A673 (cell line): ENCODE data around the gene SSX3.
"Not testable (repeated sequence)": the region's sequence is repeated elsewhere in the genome, so short reads cannot be mapped to it uniquely, and the experiment has no call there.

Source experiments
- EZH2 ChIP-seq: fragments of 200-600 bp; sonication (generic); IDR thresholded peaks from 2 replicates; pipeline ENCODE4 v1.6.1; 2017; ENCODE audit warnings: borderline replicate concordance, low read depth, mild to moderate bottlenecking, mixed read lengths, antibody characterized with exemption, low read length; ENCODE audit not compliant: poor library complexity, severe bottlenecking
- TF ChIP-seq, protein P1 (sequence below): fragments of 300-800, 200-600 bp; sonication (generic); conservative IDR thresholded peaks from 2 replicates; pipeline ENCODE4 v1.5.1; 2017; ENCODE audit warnings: low read depth, mild to moderate bottlenecking, antibody characterized with exemption, low read length, moderate library complexity, mixed read lengths

DNA sequence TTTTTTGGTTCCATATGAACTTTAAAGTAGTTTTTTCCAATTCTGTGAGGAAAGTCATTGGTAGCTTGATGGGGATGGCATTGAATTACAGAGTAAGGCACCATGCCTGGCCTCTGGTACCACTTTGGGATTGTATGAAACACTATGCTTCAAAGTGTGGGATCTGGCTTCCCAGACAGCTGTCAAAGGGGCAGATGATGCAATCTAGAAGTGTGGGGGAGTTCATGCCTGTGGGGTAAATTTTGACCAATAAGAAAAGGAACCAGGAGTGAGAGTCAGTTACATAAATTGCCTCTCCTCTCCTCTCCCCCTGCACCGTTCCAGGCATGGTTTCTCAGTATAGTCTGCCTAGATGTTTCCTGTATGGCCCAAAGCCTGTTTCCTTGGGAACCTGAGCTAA, 41.3 kb upstream of the SSX3 start:
- TF ChIP-seq, protein P1, sequence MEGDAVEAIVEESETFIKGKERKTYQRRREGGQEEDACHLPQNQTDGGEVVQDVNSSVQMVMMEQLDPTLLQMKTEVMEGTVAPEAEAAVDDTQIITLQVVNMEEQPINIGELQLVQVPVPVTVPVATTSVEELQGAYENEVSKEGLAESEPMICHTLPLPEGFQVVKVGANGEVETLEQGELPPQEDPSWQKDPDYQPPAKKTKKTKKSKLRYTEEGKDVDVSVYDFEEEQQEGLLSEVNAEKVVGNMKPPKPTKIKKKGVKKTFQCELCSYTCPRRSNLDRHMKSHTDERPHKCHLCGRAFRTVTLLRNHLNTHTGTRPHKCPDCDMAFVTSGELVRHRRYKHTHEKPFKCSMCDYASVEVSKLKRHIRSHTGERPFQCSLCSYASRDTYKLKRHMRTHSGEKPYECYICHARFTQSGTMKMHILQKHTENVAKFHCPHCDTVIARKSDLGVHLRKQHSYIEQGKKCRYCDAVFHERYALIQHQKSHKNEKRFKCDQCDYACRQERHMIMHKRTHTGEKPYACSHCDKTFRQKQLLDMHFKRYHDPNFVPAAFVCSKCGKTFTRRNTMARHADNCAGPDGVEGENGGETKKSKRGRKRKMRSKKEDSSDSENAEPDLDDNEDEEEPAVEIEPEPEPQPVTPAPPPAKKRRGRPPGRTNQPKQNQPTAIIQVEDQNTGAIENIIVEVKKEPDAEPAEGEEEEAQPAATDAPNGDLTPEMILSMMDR: not testable (repeated sequence)
- TF ChIP-seq EZH2: not testable (repeated sequence)
